ENCODE measurements around the gene SKI.

The SKI gene

GRCh38 chr1:2194319-2194897 lies 33.7 kb upstream of the SKI start, which contains the start of gene FAAP20:
Gene FAAP20, minus strand, starts transcription at chr1:2194772. Its CDS starts 23 bp downstream, at chr1:2194749.
- in situ Hi-C loops (cut with MboI; ENCODE audit: low sequenced_read_pairs), result no loop called here

GRCh38 chr1:2194898-2195673 lies 33.0 kb upstream of the SKI start:
- in situ Hi-C loops (cut with MboI; ENCODE audit: low sequenced_read_pairs), result no loop called here

GRCh38 chr1:2195785-2196184 lies 32.3 kb upstream of the SKI start:
- in situ Hi-C loops (cut with MboI; ENCODE audit: low sequenced_read_pairs), result no loop called here

GRCh38 chr1:2196901-2197638 lies 31.0 kb upstream of the SKI start:
- in situ Hi-C loops (cut with MboI; ENCODE audit: low sequenced_read_pairs), result no loop called here

- in situ Hi-C loops (cut with MboI; ENCODE audit: low sequenced_read_pairs), result no loop called here
Observed at GRCh38 chr1:2197707-2198165, 30.4 kb upstream of the SKI start.

GRCh38 chr1:2198571-2198970 lies 29.5 kb upstream of the SKI start:
- in situ Hi-C loops (cut with MboI; ENCODE audit: low sequenced_read_pairs), result no loop called here

GRCh38 chr1:2199042-2199810 lies 28.9 kb upstream of the SKI start:
- in situ Hi-C loops (cut with MboI; ENCODE audit: low sequenced_read_pairs), result no loop called here

GRCh38 chr1:2200308-2200943 lies 27.7 kb upstream of the SKI start:
- in situ Hi-C loops (cut with MboI; ENCODE audit: low sequenced_read_pairs), result no loop called here

GRCh38 chr1:2201062-2201461 lies 27.1 kb upstream of the SKI start:
- in situ Hi-C loops (cut with MboI; ENCODE audit: low sequenced_read_pairs), result no loop called here

- in situ Hi-C loops (cut with MboI; ENCODE audit: low sequenced_read_pairs), result no loop called here
Observed at GRCh38 chr1:2202008-2202575, 26.0 kb upstream of the SKI start.

- in situ Hi-C loops (cut with MboI; ENCODE audit: low sequenced_read_pairs), result no loop called here
Observed at GRCh38 chr1:2202843-2203601, 25.1 kb upstream of the SKI start.

- in situ Hi-C loops (cut with MboI; ENCODE audit: low sequenced_read_pairs), result no loop called here
Observed at GRCh38 chr1:2203671-2204414, 24.3 kb upstream of the SKI start.

GRCh38 chr1:2204415-2205190 lies 23.5 kb upstream of the SKI start:
- in situ Hi-C loops (cut with MboI; ENCODE audit: low sequenced_read_pairs), result no loop called here

- in situ Hi-C loops (cut with MboI; ENCODE audit: low sequenced_read_pairs), result no loop called here
Observed at GRCh38 chr1:2205191-2205952, 22.7 kb upstream of the SKI start.

- in situ Hi-C loops (cut with MboI; ENCODE audit: low sequenced_read_pairs), result no loop called here
Observed at GRCh38 chr1:2206813-2207487, 21.2 kb upstream of the SKI start.

- in situ Hi-C loops (cut with MboI; ENCODE audit: low sequenced_read_pairs), result no loop called here
Observed at GRCh38 chr1:2208309-2209239, 19.5 kb upstream of the SKI start.
